Measurements from ENCODE around the gene TTC24.
"Not testable (repeated sequence)": the region's sequence is repeated elsewhere in the genome, so short reads cannot be mapped to it uniquely, and the experiment has no call there.

- not testable (repeated sequence) for TF ChIP-seq CTCF (IDR thresholded peaks at IDR 0.05; ENCODE audit: insufficient read depth, low read length, poor library complexity, severe bottlenecking); EZH2phosphoT487 (conservative IDR thresholded peaks at IDR 0.05; ENCODE audit: low read length)
Measured at GRCh38 chr1:156587927-156588326, 8.4 kb downstream of the TTC24 start.

Measured in SU-DHL-6 (cell line).